NCI-H2171 (cell line): ENCODE results near the gene ATP8B4.
"Not testable (repeated sequence)": the region's sequence is repeated elsewhere in the genome, so short reads cannot be mapped to it uniquely, and the experiment has no call there.

Experiments used
- DNase-seq: peaks from one replicate; lab custom pipeline; 2025; lab: John Stamatoyannopoulos, UW

ATP8B4 gene

DNA sequence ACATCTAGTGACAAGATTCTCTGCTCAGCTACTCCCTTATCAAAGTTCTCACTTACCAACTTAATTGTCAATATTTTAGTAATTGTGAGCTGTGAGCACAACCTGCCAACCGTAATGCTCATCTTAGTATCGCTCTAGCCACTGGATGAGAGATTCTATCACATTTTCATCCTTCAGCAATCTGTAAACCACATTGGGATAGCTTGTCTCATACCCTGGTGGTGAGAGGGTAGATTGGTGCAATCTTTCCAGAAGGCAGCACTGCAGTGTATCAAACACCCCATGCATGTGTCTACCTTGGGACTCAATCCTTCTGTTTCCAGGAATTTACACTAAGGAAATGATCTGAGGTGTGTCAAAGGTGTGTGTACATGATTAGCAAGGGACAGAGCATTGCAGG is 18.9 kb upstream of the ATP8B4 start:
- DNase-seq = no peak

- no peak for DNase-seq
Observed at GRCh38 chr15:50137330-50137761, 18.3 kb upstream of the ATP8B4 start.

- no peak for DNase-seq
Observed at GRCh38 chr15:50135031-50135551, 16.1 kb upstream of the ATP8B4 start.

DNA sequence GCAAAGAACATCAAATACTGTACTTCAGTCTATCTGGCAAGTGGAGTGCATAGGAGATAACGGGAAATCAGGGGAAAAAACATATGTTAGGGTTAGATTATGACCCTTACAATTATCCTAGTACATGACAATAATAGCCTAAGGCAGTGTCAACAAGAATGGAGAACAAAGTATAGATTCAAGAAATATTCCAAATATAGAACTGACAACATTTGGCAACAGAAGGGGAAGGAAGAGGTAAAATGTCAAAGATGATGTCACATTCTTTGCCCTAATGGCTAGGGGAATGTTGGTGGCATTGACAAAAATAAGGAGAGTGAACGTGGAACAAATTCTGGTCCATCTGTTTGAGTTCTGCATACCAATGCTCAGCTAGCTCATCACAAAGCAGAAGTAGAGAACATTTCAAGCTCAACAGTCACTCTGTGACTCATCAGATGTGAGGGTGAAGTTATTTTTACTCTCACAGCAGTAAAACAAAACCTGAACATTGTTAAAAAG is 15.5 kb upstream of the ATP8B4 start:
- no peak for DNase-seq

- not testable (repeated sequence) for DNase-seq
Observed at GRCh38 chr15:50132251-50132984, 13.4 kb upstream of the ATP8B4 start.

DNA sequence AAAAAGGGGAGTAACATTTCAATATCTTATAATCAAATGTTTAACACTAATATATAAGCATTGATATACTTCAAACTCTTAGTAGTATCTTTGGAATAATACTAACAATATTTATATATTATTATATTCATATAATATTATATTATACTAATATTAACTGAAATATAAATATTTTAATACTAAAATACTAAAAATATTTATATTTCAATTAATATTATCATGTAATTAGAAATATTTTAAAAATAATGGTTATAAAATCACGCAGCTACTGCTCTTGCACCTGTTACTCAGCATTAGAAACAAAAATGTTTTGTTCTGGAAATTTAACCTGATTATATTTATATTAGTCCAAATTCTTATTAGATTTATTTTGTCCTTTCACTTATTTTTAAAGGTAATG is 12.6 kb upstream of the ATP8B4 start:
- no peak for DNase-seq

DNA sequence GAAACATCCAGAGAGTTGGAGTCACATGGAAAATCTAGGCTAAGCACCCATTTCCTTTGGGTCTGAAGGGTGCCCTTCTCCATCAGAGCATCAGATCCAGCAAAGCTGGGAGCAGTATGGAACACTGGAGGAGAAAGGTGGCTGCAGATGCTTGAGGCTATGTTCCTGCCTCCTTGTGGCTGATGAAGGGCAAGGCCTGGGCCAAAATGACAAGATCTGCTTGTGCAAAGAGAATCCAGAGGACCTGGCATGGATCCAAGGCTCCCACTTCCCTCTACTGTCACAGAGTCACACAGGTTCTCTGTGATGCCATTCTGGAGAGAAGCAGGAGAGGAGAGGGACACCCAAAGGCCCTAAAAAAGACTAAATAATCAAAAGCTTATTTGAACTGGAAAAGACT is 9.2 kb upstream of the ATP8B4 start:
- no peak for DNase-seq

- DNase-seq = no peak
Observed at GRCh38 chr15:50127255-50127777, 8.3 kb upstream of the ATP8B4 start.

GRCh38 chr15:50126072-50126471 is 7.0 kb upstream of the ATP8B4 start:
- DNase-seq = no peak

GRCh38 chr15:50124631-50125030 is 5.6 kb upstream of the ATP8B4 start:
- DNase-seq = no peak

- DNase-seq = no peak
Observed at GRCh38 chr15:50123861-50124557, 5.0 kb upstream of the ATP8B4 start.

DNA sequence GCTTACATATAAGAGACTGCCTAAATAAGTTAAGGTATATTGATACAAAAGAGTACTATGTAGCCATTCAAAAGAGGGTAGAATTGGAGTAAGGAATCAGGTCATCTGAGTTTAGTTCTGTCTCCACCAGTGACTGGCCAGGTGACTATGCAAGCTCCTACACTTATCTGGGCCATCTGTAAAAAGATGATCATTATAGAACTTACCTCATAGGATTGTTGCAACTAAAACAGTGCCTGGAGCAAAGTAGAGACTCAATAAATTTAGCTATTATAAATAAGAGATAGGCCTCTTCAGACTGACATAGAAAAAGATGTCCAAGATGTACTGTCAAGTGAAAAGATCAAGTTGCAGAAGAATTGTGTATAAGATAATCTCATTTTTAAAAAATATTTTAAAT is 1.7 kb upstream of the ATP8B4 start:
- no peak for DNase-seq

DNA sequence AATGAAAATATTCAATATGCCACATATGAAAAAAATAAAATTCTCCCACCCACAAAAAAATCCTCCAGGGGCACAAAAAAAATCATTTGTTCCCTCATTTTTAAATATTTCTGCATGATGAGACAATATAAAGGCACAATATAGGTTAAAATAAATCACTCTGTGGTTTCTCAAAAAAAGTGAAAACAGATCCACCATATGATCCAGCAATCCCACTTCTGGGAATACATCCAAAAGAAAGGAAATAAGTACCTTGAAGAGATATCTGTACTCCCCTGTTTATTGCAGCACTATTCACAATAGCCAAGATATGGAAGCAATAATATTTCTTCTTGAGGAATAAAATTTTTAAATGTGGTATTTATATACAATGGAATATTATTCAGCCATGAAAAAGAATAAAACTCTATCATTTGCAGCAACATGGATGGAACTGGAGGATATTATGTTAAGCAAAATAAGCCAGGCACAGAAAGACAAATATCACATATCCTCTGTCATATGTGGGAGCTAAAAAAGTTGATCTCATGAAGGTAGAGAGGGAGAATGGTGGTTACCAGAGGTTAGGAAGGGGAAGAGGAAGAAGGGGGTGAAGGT is 1.5 kb downstream of the ATP8B4 start:
- DNase-seq = no peak

DNA sequence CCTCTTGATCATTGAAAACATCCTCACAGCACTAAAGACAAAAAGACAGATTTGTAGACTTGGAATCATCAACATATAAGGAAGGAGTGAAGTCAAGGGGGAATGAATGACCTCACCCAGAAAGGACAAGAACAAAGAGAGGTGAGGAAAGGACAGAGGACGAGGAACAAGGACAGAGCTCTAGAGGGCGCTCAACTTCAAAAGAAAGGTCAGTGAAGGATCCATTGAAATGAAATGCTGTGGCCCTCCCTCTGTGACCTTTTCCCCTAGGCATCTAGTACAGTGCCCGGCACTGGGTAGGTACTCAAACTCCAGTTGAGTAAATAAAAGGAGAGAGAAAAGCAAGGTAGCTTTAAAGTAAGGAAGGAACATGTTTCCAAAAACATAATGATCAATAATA is 2.6 kb downstream of the ATP8B4 start:
- no peak for DNase-seq

GRCh38 chr15:50113992-50114780 is 4.8 kb downstream of the ATP8B4 start:
- no peak for DNase-seq

DNA sequence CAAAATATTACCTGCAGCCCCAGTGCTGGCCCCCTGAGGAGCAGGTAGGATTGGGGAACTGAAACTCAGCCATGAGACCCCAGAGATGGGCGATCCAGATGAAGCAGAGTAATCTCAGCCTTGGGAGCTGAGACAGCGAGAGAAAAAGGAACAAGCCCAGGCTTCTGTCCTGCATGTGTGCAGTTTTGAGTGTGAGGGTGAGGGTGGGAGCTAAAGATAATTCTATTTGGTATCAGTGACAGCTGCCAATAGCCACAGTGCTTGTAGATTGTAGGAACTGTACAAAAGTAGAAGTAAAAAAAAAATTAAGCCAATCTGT is 5.9 kb downstream of the ATP8B4 start:
- no peak for DNase-seq

DNA sequence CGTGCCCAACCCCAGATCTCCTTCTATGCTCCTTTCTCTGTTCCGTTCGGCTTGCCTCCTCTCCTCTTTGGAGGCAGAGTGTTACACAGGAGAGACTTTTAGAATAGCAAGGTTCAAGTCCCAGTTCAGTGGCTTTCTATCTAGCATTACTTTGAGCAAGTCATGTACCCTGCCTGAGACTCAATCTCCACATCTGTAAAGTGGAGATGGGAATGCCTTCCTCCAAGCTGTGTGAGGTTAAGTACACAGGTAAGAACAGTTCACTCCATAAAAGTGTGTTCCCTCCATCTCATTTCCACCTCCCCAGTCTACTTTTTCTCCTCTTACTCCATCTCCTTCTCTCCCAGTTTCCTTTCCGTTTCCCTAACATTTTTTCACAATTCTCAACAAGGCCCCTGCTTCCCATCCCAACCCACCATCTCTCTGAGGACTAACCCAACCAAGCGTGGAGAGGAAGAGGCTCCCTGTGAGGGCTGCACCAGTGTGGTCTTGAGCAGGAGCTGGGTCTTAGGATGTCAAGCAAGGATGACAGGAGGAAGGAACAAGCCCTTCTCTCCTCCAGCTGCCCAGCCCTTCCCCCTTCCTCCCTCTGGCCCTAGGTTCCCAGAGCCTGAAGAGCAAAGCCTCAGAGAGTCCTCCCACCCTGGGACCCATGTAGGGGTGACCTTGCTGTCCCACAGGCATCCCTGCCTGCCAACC is 6.4 kb downstream of the ATP8B4 start:
- DNase-seq = no peak

- no peak for DNase-seq
Observed at GRCh38 chr15:50110285-50110684, 8.7 kb downstream of the ATP8B4 start.

GRCh38 chr15:50109076-50109987 is 9.7 kb downstream of the ATP8B4 start:
- no peak for DNase-seq

DNA sequence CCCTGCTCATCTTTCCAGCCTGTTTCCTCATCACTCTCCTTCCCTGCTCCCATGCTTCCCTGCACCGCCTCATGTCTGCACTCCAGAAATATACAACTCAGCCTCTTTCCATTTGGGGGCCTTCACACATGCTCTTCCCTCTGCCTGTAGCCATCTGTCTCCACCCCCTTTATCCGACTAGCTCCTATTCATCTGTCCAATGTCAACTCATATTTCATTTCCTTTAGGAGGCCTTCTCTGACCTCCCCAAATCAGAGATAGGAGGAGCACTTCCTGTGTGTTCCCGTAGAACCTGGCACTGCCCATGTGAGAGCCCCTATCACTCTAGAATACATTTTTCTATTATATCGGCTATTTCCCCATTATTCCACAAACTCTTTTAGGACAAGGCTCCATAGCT is 10.6 kb downstream of the ATP8B4 start:
- DNase-seq = no peak
